OCI-LY3 (cell line): ENCODE results near the gene ARMC9.

Experiments
- H2AFZ ChIP-seq: fragments of 200-600, 300-600 bp; shearing (Covaris generic); 2 replicates; pipeline ENCODE4 v1.6.0; 2014; ENCODE audit warnings: antibody characterized with exemption, low read depth, low read length
- H3K27ac ChIP-seq: fragments of 200-600, 300-600 bp; sonication (generic); 2 replicates; pipeline ENCODE4 v1.5.1; 2014; ENCODE audit warnings: mild to moderate bottlenecking, low read length, moderate library complexity, mixed read lengths
- H3K27me3 ChIP-seq: fragments of 200-600, 300-600 bp; sonication (generic); 2 replicates; pipeline ENCODE4 v1.6.1; 2014; ENCODE audit warnings: low read depth, low read length, mixed read lengths
- H3K36me3 ChIP-seq: fragments of 200-600, 300-600 bp; sonication (generic); replicated peaks from 2 replicates; pipeline ENCODE3; 2014; ENCODE audit warnings: low read depth, low read length, mixed read lengths
- H3K4me1 ChIP-seq: fragments of 300-600, 200-600 bp; sonication (generic); 2 replicates; pipeline ENCODE4 v1.6.1; 2014; ENCODE audit warnings: low read length, mixed read lengths
- H3K4me2 ChIP-seq: fragments of 200-600, 300-600 bp; sonication (generic); 2 replicates; pipeline ENCODE4 v1.6.1; 2014; ENCODE audit warnings: low read length, mixed read lengths
- H3K4me3 ChIP-seq: fragments of 300-600, 200-600 bp; sonication (generic); 2 replicates; pipeline ENCODE4 v1.5.1; 2014; ENCODE audit warnings: antibody characterized with exemption, mild to moderate bottlenecking, low read length, moderate library complexity
- H3K79me2 ChIP-seq: fragments of 300-600, 200-600 bp; shearing (Covaris generic); 2 replicates; pipeline ENCODE4 v1.6.1; 2014; ENCODE audit warnings: mild to moderate bottlenecking, low read length, mixed read lengths
- H3K9ac ChIP-seq: fragments of 300-600, 200-600 bp; shearing (Covaris generic); 2 replicates; pipeline ENCODE4 v1.6.0; 2014; ENCODE audit warnings: mild to moderate bottlenecking, low read length, moderate library complexity
- H3K9me3 ChIP-seq: fragments of 200-600, 300-600 bp; shearing (Covaris generic); 2 replicates; pipeline ENCODE4 v1.6.1; 2014; ENCODE audit warnings: low read length, mixed read lengths; ENCODE audit not compliant: insufficient read depth
- H4K20me1 ChIP-seq: fragments of 200-600, 300-600 bp; sonication (generic); 2 replicates; pipeline ENCODE4 v1.6.1; 2016; ENCODE audit warnings: low read length, mixed read lengths; ENCODE audit not compliant: insufficient read depth
- CTCF ChIP-seq: fragments of 200-600, 300-600 bp; sonication (generic); IDR thresholded peaks from 2 replicates; pipeline ENCODE4 v1.5.1; 2014; ENCODE audit warnings: antibody characterized with exemption, low read length, low read depth
- EZH2phosphoT487 ChIP-seq: fragments of 200-600 bp; shearing (Covaris generic); IDR thresholded peaks from 2 replicates; pipeline ENCODE4 v1.6.1; 2018; ENCODE audit warnings: antibody characterized with exemption, mixed run types, low read depth

ARMC9 gene

GRCh38 chr2:231258701-231259100 lies 60.3 kb downstream of the ARMC9 start:
- H3K4me3 ChIP-seq, result no peak overlapping the region
- no peaks in the 10 kb centered on the region for H3K9me3 ChIP-seq
- no peaks in the 10 kb centered on the region for H3K79me2 ChIP-seq
- no peak overlapping the region for H3K4me2 ChIP-seq
- no peak overlapping the region for H3K9ac ChIP-seq
- no peak overlapping the region for H2AFZ ChIP-seq
- H3K27me3 ChIP-seq, result no peaks in the 10 kb centered on the region
- no peaks in the 10 kb centered on the region for H4K20me1 ChIP-seq
- no peaks in the 10 kb centered on the region for H3K4me1 ChIP-seq
- no peak overlapping the region for H3K27ac ChIP-seq
- TF ChIP-seq CTCF (no peak), EZH2phosphoT487 (no peak)
- H3K36me3 ChIP-seq, result no peaks in the 10 kb centered on the region

GRCh38 chr2:231259104-231259503 lies 60.7 kb downstream of the ARMC9 start:
- no peaks in the 10 kb centered on the region for H3K79me2 ChIP-seq
- no peak overlapping the region for H2AFZ ChIP-seq
- no peak for TF ChIP-seq EZH2phosphoT487
- TF ChIP-seq CTCF, result no peak
- H3K4me2 ChIP-seq, result no peak overlapping the region
- no peaks in the 10 kb centered on the region for H3K27me3 ChIP-seq
- H3K36me3 ChIP-seq, result no peaks in the 10 kb centered on the region
- no peak overlapping the region for H3K27ac ChIP-seq
- H3K4me1 ChIP-seq, result no peaks in the 10 kb centered on the region
- H3K9ac ChIP-seq, result no peak overlapping the region
- H4K20me1 ChIP-seq, result no peaks in the 10 kb centered on the region
- no peaks in the 10 kb centered on the region for H3K9me3 ChIP-seq
- no peak overlapping the region for H3K4me3 ChIP-seq

GRCh38 chr2:231260442-231261208 lies 62.2 kb downstream of the ARMC9 start:
- Histone ChIP-seq H2AFZ (no peak overlapping the region), H3K79me2 (no peaks in the 10 kb centered on the region), H3K27ac (no peak overlapping the region), H3K4me3 (no peak overlapping the region), H3K36me3 (no peaks in the 10 kb centered on the region), H3K27me3 (no peaks in the 10 kb centered on the region), H3K4me2 (no peak overlapping the region), H4K20me1 (no peaks in the 10 kb centered on the region), H3K9ac (no peak overlapping the region), H3K4me1 (no peaks in the 10 kb centered on the region), H3K9me3 (no peaks in the 10 kb centered on the region)
- TF ChIP-seq EZH2phosphoT487, result no peak
- no peak for TF ChIP-seq CTCF

- no peak overlapping the region for H3K4me2 ChIP-seq
- H4K20me1 ChIP-seq, result no peaks in the 10 kb centered on the region
- no peak overlapping the region for H3K9ac ChIP-seq
- no peaks in the 10 kb centered on the region for H3K27me3 ChIP-seq
- H3K9me3 ChIP-seq, result no peaks in the 10 kb centered on the region
- no peak overlapping the region for H3K4me3 ChIP-seq
- TF ChIP-seq CTCF (no peak), EZH2phosphoT487 (no peak)
- H3K27ac ChIP-seq, result no peak overlapping the region
- H3K4me1 ChIP-seq, result 0 out of 2 replicates have a peak, but pooled peaks cover 6% of the 10 kb centered on the region
- H3K36me3 ChIP-seq, result no peaks in the 10 kb centered on the region
- H3K79me2 ChIP-seq, result no peaks in the 10 kb centered on the region
- H2AFZ ChIP-seq, result no peak overlapping the region
Measured at GRCh38 chr2:231263118-231263831, 64.8 kb downstream of the ARMC9 start.
